ENCODE data around the gene P3H4.
"Not testable (repeated sequence)": the region's sequence is repeated elsewhere in the genome, so short reads cannot be mapped to it uniquely, and the experiment has no call there.

P3H4 gene

DNA sequence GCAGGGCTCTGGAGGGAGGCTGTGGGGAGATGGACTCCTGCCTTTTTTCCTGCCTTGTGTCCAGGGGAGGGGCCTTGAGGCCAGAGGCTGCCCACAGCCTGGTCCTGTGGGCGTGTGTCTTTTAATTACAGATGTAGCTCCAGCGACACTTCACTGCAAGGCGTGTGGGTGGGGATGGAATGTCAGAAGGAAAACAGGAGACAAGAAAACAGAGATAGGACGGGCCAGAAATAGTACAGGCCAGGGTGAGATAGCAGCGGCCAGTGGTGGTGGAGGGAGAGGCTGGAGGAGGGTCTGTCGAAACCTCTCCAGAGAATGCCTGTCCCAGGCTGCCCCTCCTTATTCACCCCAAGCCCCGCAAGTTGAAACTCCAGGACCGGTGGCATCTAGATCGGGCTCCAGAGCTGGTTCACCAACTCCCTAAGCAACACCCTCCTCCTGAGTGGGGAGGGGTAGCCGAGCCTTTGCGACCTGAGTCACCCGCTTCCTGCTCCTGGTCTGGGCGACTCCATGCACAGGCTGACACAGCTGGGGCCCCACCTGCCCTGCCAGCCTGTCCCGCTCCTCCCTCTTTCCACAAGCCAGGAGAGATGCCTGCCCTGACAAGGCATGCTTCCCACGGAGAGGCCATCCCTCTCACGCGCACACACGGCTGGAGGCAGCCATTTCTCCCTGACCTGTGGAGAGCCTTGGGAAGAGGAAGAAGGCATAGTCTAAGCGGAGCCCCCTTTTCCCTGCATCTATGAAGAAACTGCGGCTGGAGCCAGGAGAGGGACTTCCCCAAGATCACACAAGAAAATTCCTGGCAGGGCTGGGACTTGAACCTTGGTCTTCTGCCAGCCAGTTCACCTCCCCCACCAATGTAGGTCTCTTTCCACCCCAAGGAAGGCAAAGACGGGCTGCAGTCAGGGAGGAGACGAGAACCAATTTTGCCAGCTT, 18.6 kb downstream of the P3H4 start:
- DNase-seq: no peak

DNA sequence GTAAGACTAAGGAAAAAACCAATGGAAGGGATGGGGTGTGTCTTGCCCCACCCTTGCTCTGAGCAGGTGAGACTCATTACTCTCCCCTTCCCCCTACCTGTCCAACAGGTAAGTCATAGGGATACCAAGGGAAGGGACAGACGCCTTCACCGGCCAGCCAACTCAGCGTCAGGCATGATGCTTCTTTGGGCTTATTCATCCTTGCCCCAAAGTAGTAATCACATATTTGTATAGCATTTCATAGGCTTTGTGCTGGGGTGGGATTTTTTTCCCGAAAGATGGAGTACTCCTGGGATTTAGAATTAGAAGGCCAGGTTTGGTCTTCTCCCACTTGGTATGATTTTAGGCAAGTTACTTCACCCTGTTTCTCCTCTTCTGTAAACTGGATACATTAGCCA, 24.7 kb downstream of the P3H4 start:
- no peak for DNase-seq

DNA sequence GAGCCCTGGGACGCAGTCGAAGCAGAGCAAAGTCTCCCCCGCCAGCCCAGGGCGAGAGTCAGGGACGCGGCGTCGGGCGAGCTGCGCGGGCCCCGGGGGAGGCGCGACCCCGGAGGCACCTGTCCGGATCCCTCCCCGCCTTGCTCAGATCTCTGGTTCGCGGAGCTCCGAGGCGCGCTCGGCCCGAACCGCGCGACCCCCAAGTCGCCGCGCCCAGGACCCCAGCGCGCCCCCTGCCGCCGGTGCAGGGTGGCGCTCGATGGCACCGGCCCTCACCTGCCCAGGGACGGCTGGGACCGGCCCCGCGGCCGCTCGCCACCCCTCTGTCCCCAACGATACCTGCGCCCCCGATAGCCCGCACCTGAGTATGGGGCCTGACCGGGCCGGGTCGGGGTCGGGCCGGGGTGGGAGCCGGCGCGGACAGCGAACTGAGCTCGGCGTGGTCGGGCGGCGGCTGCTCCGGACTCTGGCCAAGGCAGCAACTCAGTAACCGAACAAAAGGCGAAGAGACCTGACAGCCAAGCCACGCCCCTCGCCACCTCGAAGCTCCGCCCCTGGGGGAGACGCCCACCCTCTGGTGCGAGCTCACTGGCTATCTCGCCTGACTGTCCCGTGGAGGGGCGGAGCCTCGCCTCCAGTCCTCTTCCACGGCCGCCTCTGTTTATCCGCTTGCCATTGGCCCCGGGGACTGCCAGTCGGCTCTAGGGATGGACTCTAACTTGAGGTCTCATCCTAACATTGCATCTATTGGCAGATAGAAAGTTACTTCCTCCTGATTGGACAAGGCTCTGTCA, 25.3 kb downstream of the P3H4 start, which contains the start of gene JUP:
JUP (minus strand) TSS at position 485 of the 794 bp plus-strand sequence. CDS start 14,857 bp downstream, outside the sequence.
- peak; percentile 95 for DNase-seq

DNA sequence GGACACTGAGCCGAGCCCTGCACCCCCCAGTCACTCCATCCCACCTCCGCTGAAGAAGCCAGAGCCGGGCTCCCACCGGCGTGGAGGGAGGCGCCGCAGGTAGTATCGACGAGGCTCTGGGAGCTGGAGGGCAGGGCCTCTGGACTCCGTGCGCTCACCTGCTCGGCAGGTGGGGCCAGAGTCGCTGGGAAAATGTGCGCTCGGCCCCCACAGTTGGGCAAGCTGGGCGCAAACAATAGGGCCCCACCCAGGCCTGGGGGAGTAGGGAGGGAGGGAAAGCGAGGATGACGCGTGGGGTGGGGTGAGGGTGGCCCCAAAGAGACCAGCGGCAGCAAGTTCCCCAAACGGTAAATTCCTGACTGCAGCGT, 25.9 kb downstream of the P3H4 start:
- no peak for DNase-seq

DNA sequence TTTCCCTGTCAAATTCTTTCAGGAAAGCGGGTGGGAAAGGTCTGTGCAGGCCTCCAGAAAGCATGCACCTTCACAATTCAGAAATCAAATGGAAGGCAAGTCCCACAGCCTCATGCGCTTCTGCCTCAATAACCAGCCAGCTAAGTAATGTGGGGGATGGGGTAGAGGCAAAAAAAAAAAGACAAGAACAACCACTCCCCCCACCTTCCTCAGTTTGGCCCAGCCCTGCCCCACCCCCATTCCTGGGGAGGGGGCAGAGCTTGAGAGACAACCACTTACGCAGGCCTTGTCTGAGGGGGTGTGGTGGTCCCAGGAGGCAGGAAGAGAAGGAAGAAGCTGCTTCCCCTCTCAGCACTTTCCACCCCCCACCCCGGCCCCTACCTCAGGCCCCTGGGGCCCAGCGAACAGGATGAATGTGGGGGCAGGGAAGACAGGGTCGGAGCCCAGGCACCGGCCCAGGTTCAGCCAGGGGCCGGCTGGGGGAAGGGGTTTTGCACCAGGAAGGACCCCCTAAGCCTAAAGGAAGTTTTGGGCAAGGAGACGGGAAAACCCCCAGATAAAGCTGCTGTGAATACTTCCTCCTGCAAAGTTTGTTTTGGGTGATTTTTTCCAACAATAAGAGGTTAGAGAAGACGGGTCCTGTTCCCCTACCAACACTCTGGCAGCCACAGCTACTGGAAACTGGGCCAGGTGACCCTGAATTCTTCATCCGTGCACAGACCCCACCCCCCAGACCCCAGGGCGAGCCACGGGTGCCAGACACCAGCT, 26.5 kb downstream of the P3H4 start:
- DNase-seq: no peak

DNA sequence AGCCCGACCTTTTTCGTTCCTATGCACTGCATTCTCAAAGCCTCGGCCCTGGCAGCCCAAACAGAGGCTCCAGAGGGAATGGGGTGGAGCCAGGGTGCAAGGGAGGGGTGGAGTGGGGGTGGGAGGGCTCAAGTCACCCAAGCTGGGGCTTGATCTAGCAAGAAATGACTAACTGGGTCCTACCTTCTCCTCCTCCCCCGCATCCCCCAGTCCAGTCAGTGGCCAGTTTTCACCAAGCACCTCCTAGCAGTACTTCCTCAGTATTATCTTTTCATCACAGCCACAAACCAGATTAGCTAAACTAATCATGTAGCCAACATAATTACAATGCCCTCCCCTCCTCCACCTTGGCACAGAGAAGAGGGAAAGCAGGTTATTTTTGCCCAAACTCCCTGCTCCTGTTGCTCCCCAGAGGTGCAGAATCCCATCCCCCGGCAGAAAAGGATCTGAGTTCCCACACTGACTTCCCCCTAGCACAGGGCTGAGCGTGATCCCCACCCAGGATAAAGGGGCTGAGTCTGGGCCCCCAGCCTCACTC, 27.5 kb downstream of the P3H4 start:
- DNase-seq: no peak

DNA sequence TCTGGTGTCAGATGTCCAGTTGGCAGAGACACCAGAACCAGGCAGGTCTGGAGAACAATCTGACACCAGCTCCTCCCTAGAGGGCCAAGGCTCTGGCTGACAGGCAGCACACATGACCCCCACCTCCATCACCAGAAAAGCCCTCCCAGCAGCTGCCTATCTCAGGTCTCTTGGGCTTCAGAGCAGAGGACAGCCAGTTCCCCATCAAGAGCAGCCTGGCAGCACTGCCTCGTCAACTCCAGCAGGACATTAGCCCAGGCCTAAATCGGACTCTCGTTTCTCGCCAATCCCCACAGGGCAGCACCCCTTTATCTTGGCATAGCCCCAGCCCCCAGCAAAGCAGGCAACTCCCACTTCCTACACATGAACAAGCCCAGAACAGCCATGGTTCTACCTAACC, 29.6 kb downstream of the P3H4 start:
- DNase-seq: no peak

DNA sequence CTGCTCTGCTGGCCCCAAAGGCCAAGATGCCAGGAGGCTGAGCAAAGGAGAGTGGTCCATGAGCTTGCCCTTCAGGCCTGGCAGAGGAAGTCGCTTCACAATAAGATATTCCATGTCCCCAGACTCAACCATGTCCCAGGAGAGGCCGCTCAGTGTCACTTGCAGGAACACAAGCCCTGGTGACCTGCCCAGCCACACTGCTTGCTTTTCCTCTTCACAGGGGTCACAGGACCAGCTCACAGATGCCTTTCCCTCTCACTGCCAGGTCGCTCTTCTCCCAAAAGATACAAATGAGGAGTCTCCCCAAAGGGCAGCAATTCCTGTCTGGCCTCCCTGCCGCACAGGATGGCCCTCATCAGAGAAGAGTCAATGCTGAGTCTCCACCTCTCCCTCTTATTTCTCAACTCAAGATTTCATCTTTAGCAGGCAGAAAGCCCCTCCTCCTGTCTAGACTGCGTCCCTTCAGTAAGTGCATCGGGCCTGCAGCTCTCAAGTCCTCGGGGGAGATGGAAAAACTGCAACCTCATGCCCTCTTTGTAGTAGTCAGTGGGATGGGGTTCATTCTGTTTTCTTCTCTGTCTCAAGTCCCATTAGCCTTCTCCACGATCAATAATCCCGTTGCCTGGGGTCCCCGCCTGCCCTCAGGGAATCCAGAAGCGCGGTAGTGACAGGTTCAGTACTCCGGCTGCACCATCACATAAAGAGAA, 30.2 kb downstream of the P3H4 start:
- no peak for DNase-seq

DNA sequence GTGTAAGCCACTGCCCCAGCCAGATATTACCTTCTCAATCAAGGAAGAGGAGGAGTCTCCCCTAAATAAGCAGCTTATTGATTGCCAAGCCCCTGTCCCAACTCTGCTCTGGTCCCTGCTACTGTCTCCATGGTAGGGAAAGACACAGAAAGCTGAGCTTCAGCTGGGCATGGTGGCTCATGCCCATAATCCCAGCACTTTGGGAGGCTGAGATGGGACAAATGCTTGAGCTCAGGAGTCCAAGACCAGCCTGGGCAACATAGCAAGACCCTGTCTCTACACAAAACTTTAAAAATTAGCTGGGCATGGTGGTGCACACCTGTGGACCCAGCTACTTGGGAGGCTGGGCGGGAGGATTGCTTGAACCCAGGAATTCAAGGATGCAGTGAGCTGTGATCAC, 31.8 kb downstream of the P3H4 start:
- no peak for DNase-seq

DNA sequence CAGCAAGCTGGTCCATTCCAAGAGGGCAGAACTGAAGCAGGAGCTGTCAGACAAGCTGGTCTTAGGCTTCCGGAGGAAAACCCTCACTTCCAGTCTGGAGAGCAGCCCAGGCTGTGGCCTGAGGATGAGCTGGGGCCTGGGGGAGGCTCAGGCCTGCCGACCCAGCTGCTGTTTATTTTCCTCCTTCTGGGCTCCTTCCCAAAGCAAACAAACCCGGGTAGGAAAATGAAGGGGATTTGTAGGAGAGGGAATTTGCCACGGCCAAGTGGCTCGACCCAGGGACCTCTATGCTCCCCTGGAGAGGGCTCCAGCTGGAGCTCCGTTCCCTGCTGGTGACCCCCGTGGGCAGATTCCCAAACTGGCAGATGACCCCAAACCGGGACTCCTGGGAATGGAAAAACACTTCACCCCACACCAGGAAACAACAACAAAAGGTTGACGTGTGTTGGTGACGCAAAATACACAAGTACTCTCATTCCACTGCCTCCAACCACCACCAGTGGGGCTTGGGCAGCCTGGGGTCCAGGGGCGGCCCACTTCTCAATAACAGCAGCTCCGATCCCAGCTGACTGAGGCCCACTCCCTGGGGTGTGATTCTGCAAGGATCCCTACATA, 34.1 kb downstream of the P3H4 start:
- DNase-seq: no peak

DNA sequence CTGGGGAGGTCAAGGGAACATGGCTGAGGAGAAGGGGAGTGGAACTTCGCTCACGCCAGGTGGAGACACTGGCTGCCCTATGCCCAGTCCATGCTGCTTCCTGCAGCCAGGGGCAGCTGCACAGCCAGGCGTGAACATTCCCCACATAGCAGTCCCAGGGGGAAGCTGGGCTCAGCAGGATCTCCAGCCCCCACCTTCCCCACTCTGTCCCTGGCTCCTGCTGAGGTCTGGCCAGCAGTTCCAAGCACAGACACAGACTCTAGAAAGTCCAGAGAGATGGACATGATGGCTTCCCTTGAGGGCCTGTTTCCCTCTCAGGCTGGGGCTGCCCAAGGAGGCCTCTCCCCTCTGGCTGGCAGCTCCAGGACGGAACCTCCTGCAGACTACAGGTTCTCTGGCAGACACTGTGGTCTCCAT, 34.6 kb downstream of the P3H4 start:
- DNase-seq: no peak

DNA sequence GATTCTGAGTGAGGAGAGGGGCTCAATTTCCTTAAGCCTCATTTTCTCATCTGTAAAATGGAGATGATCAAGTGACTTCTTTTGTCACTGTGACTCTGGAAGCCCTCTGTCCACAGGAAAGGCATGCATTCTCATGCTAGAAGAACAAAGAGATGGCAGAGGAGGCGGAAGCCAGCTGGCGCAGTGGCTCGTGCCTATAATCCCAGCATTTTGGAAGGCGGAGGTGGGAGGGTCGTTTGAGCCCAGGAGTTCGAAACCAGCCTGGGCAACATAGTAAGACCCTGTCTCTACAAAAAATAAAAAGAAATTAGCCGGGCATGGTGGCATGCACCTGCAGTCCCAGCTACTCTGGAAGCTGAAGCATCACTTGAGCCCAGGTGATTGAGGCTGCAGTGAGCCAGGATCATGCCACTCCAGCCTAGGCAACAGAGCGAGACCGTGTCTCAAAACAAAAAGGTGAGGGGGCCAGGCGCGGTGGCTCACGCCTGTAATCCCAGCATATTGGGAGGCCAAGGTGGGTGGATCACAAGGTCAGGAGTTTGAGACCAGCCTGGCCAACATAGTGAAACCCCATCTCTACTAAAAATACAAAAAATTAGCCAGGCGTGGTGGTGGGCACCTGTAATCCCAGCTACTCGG, 35.4 kb downstream of the P3H4 start:
- DNase-seq: not testable (repeated sequence)

DNA sequence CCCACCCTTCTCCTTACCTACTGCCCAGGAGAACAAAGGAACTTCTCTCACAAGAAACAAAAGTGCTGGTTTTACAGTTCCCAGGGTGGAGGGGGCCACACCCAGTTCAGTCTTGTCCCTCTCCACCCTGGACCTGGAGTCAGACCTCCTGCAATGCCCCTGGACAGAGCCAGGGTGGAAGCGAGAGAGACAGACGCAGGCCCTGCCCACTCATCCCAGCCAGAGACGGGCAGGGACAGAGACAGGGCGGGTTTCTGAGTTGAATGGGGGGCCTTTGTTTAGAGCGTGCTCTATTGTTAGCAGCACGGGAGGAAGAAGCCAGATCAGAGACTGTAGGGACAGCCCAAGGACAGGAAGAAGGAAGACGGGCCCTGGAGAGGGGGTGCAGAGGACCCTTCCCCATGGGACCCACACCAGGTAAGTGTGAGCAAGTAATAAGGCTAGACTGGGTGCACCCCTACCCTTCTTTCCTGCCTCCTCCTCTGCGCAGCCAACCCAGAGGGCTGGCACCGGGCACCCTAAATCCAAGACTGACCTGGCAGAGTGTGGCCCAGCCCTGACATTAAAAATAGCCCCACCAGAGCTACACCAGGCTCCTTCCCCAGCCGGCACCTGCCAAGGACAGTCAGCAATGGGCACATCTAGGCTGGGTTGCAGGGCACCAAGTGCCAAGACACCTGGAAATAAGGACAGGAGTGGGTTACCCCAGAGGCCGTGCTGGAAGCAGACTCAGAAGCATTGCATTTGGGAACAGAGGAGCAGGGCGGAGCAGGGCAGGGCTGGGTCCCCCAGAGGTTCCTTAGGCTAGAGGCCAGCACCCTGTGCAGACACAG, 36.1 kb downstream of the P3H4 start:
- DNase-seq: no peak

DNA sequence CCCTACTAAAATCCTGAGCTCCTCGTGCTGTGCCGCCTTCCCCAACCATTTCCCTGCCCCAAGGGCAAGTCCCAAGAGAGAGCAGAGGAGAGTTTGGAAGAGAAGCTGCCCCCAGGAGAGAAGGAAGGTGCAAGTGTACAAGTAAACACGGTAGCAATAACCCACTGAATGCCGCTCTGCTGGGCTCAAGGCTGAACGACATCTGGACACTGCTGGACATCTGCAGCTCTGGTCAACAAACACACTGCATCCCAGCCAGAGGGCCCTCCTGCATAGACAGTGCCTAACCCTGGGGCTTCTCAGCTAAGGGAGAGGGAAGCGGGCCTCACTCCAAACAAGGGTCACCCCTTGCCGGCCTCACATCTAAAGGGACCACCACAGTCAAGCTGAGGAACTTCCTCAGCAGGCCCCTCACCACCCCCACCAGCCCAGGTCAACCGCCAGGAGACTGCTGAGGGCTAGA, 38.0 kb downstream of the P3H4 start:
- DNase-seq: no peak

DNA sequence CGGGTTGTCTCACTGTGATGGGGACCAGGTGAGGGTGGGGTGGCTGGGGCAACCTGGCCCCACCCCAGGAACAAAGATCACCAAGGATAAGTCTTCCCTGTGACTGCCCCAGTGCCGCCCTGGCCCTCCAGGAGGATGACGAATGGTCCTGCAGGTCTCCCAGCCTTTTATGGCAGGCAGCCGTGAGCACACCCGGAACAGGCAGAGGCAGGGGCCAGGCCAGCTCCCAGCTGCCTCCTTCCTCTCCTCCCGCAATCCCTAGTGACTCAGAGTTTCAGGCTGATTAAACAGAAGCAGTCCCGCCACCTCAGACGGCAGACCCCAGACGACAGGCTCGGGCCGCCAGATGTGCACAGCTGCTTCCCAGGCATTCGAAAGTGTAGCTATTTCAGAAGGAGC, 38.6 kb downstream of the P3H4 start:
- no peak for DNase-seq

DNA sequence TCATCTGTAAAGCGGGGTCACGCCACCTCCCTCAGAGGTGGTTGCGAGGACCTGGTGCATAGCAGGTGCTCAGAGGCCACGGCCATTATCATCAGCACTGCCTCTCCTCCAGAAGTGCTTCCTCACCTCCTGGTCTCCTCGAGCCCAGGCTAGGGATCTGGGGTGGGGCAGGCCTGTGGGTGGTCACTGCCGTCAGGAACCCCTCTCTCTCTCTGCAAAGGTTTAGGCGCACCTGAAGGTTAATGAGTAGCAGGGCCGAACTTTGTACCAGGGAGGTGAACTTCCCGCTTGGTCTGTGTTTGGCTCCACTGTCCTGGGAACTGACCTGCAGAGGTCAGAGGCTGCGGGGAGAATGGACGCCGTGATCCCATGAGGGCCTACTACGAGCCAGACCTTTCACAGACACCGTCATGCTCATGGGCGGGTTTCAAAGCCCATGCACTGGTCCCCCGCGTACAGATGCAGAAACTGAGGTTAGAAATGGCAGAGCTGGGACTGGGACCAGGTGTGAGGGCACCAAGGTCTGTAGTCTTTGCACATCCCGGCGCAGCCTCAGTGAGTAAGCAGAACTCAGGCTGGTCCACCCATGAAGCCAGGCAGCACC, 39.1 kb downstream of the P3H4 start:
- DNase-seq: no peak

DNA sequence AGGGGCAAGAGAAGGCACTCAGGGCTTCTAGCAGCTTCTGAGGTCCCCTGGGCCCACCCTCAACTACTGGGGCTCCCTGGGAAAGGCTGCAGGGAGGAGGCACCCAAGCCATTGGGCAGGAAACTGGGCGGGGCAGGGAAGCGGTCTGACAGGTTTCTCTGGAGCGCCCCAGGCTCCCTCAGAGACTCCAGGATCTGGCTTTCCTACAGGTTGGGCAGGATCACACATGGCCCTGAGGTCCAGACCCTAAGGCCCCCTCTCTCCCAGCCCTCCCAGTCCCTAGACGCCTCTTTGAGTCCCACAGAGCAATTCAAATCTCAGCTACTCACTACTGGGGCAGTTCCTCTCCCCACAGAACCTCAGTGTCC, 39.5 kb downstream of the P3H4 start:
- no peak for DNase-seq

DNA sequence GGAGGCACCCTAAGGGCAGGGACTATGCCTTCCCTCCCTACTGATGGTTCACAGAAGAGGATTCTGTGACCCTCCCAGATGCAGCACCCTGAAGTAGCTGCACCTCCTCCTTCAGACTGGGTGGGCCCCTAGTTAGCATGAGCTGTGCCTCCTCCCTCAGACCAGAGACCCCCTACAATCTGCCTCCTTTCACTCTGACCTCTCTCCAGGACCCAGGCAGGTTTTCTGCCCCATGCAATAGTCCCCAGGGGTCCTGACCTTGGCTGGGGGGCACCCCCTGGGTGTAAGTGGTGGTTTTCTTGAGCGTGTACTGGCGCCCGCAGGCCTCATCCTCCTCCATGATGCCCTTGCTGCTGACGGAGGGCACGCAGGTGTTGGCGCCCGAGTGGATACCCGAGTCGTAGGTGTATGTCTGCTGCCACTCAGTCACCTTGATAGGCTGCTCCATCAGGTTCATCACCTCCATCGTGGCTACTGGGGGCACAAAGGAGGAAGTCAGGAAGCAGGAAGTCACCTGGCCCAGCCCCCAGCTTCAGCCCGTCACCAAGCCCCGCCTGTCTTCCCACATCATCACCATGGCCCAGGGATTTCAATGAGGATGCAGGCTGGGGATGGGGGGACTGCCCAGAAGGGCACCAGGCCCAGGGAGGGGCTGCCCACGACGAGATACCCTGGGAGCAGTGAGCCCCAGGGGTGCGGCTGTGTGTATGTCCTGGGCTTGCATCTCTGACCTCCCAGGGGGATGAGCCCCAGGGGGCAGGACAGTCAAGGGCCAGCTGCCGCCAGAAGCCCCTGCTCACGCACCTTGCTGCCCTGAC, 40.2 kb downstream of the P3H4 start:
- no peak for DNase-seq

DNA sequence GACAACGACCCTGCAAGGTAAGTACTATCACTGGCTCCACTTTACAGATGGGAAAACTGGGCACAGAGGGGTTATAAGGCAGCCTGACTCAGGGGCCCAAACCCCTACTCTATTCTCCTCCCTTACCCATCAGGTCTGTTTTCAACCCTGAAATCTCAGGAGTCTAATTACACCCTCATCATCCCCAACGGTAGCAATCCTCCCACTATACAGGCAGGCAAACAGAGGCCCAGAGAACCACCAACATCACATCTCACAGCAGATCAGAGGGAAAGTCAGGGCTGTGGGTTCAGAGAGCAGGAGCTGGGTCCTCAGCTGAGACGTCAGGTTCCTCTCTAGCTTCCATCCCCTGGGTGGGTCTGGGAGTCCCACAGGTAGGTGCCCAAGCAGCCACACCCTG, 41.8 kb downstream of the P3H4 start:
- DNase-seq: no peak
